Right lobe of liver (tissue), 4 donors: ENCODE results near the gene SLC4A5.

Experiments used
- CTCF ChIP-seq, 4 donors: fragments of 200-600 bp in 3 of 4; fragments of 450-650 bp in 1 of 4; IDR thresholded peaks; one replicate each; pipeline versions ENCODE4 v1.5.1 to v1.8.0; 2016 to 2022; ENCODE audit warnings: antibody characterized with exemption in 4 of 4, mild to moderate bottlenecking in 2 of 4
- POLR2A ChIP-seq: fragments of 450-650 bp; IDR thresholded peaks from one replicate; pipeline ENCODE4 v1.6.1; 2017; ENCODE audit warnings: antibody characterized with exemption, mild to moderate bottlenecking
- donor health status: DM: no; HTN: no; CAD: no.
- donor health status: DM: no; HTN: no; CAD: no.
- donor health status: DM: no; HTN: yes; CAD: no.

- no peak for TF ChIP-seq CTCF (IDR thresholded peaks at IDR 0.05)
- TF ChIP-seq POLR2A = no peak
Observed at GRCh38 chr2:74313497-74313896, 29.7 kb downstream of the SLC4A5 start.
